SK-N-SH treated with all-trans-retinoic acid at 6 μM for 48 hours (cell line): ENCODE measurements around the gene RIC8A.

Experiments used
- ARNTL ChIP-seq: fragments of 450-650 bp; formaldehyde crosslinking; IDR thresholded peaks from 2 replicates; pipeline ENCODE4 v1.5.0; 2020; ENCODE audit warnings: low read depth, mild to moderate bottlenecking, moderate library complexity, borderline replicate concordance
- BACH2 ChIP-seq: fragments of 250-450 bp; sonication (Bioruptor Pico); IDR thresholded peaks from 2 replicates; pipeline ENCODE4 v1.9.0; 2021; ENCODE audit warnings: mild to moderate bottlenecking, borderline replicate concordance
- CREB5 ChIP-seq: fragments of 250-450 bp; sonication (Bioruptor Pico); IDR thresholded peaks from 2 replicates; pipeline ENCODE4 v1.5.1; 2020; ENCODE audit warnings: low read depth, mild to moderate bottlenecking, moderate library complexity
- CSDC2 ChIP-seq: fragments of 250-450 bp; sonication (Bioruptor Pico); IDR thresholded peaks from 2 replicates; pipeline ENCODE4 v1.5.0; 2020; ENCODE audit warnings: mild to moderate bottlenecking, moderate library complexity
- ESRRG ChIP-seq: fragments of 250-450 bp; sonication (Bioruptor Pico); IDR thresholded peaks from 2 replicates; pipeline ENCODE4 v1.6.1; 2021; ENCODE audit warnings: mild to moderate bottlenecking
- OSR1 ChIP-seq: fragments of 250-450 bp; sonication (Bioruptor Pico); IDR thresholded peaks from 2 replicates; pipeline ENCODE4 v1.8.0; 2022; ENCODE audit warnings: moderate library complexity, mild to moderate bottlenecking, inconsistent platforms
- SNAI2 ChIP-seq: fragments of 250-450 bp; sonication (Bioruptor Pico); IDR thresholded peaks from 2 replicates; pipeline ENCODE4 v1.5.0; 2020; ENCODE audit warnings: mild to moderate bottlenecking, moderate library complexity
- TOX ChIP-seq: fragments of 250-450 bp; sonication (Bioruptor Pico); IDR thresholded peaks from 2 replicates; pipeline ENCODE4 v1.8.0; 2021; ENCODE audit warnings: mild to moderate bottlenecking, moderate library complexity, borderline replicate concordance
- TSHZ2 ChIP-seq: fragments of 250-450 bp; sonication (Bioruptor Pico); IDR thresholded peaks from 2 replicates; pipeline ENCODE4 v1.5.0; 2020; ENCODE audit warnings: mild to moderate bottlenecking, moderate library complexity
- ZFP30 ChIP-seq: fragments of 450-650 bp; formaldehyde crosslinking; IDR thresholded peaks from 2 replicates; pipeline ENCODE4 v1.5.0; 2022; ENCODE audit warnings: mild to moderate bottlenecking, moderate library complexity
- ZNF70 ChIP-seq: fragments of 450-650 bp; formaldehyde crosslinking; IDR thresholded peaks from 2 replicates; pipeline ENCODE4 v1.5.0; 2020; ENCODE audit warnings: mild to moderate bottlenecking, moderate library complexity
- TF ChIP-seq, protein P1 (sequence below): fragments of 250-450 bp; sonication (Bioruptor Pico); IDR thresholded peaks from 2 replicates; pipeline ENCODE4 v1.8.0; 2020; ENCODE audit warnings: mild to moderate bottlenecking, moderate library complexity, borderline replicate concordance

DNA sequence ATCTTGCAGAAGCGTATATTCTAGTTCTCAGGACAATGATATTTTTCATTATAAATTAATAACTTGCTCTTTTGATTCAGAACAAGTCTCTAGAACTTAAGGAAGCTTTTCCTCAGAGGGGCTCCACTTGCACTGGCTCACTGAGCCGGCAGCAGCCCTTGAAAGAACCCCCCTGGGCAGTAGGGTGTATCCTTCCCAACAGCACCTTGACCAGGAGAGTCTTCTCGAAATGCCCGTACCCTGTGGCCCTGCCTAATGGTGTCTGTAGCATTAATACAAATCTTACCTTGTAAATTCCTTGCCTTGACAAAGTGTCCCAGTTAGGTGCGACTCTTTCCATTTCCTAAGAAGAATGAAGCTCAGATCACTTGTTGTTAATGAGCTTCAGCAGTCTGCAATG, 42.8 kb downstream of the RIC8A start:
- TF ChIP-seq BACH2 (CRISPR knock-in tag) = no peak
- TF ChIP-seq CREB5 (CRISPR knock-in tag) = no peak
- TF ChIP-seq OSR1 (CRISPR knock-in tag) = no peak
- no peak for TF ChIP-seq TOX
- TF ChIP-seq, protein P1, sequence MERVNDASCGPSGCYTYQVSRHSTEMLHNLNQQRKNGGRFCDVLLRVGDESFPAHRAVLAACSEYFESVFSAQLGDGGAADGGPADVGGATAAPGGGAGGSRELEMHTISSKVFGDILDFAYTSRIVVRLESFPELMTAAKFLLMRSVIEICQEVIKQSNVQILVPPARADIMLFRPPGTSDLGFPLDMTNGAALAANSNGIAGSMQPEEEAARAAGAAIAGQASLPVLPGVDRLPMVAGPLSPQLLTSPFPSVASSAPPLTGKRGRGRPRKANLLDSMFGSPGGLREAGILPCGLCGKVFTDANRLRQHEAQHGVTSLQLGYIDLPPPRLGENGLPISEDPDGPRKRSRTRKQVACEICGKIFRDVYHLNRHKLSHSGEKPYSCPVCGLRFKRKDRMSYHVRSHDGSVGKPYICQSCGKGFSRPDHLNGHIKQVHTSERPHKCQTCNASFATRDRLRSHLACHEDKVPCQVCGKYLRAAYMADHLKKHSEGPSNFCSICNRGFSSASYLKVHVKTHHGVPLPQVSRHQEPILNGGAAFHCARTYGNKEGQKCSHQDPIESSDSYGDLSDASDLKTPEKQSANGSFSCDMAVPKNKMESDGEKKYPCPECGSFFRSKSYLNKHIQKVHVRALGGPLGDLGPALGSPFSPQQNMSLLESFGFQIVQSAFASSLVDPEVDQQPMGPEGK (CRISPR knock-in tag) = no peak
- no peak for TF ChIP-seq ZFP30 (CRISPR knock-in tag)
- TF ChIP-seq CSDC2 = no peak
- TF ChIP-seq ESRRG (CRISPR knock-in tag) = no peak
- no peak for TF ChIP-seq TSHZ2 (CRISPR knock-in tag)
- TF ChIP-seq SNAI2 = no peak
- no peak for TF ChIP-seq ARNTL (CRISPR knock-in tag)
- TF ChIP-seq ZNF70 = no peak
